ENCODE data around the gene PABPN1L.

DNA sequence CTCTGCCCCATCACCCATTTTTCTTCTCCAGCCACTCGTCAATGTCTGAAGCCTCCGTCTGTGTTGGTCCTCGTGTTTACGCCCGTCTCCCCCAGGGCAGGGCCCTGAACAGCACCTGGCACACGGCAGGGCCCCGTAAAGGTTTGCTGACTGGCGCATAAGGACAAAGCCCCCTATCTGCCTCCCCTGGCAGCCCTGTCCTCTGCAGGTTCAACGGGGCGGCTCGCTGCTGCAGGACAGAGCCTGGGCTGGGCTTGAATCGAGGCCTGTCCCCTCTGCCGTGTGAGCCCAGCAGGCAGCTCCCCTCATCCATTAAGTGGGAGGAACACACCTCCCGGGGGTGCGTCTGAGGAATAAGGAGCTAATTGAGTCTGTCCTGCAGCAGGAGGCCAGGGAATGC, 46.1 kb upstream of the PABPN1L start:
- TF ChIP-seq, protein P1, sequence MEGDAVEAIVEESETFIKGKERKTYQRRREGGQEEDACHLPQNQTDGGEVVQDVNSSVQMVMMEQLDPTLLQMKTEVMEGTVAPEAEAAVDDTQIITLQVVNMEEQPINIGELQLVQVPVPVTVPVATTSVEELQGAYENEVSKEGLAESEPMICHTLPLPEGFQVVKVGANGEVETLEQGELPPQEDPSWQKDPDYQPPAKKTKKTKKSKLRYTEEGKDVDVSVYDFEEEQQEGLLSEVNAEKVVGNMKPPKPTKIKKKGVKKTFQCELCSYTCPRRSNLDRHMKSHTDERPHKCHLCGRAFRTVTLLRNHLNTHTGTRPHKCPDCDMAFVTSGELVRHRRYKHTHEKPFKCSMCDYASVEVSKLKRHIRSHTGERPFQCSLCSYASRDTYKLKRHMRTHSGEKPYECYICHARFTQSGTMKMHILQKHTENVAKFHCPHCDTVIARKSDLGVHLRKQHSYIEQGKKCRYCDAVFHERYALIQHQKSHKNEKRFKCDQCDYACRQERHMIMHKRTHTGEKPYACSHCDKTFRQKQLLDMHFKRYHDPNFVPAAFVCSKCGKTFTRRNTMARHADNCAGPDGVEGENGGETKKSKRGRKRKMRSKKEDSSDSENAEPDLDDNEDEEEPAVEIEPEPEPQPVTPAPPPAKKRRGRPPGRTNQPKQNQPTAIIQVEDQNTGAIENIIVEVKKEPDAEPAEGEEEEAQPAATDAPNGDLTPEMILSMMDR (IDR thresholded peaks at IDR 0.05): no peak
- TF ChIP-seq POLR2A (IDR thresholded peaks at IDR 0.05): no peak

Measured in ovary (tissue), 3 donors.